HS-5 (cell line): ENCODE results near the gene EHMT1.
"Not testable (repeated sequence)": the region's sequence is repeated elsewhere in the genome, so short reads cannot be mapped to it uniquely, and the experiment has no call there.

ENCODE experiments used
- DNase-seq: peaks from one replicate; pipeline ENCODE4 v3.0.0-alpha.2; 2012; ENCODE audit warnings: low read depth

EHMT1 gene

DNA sequence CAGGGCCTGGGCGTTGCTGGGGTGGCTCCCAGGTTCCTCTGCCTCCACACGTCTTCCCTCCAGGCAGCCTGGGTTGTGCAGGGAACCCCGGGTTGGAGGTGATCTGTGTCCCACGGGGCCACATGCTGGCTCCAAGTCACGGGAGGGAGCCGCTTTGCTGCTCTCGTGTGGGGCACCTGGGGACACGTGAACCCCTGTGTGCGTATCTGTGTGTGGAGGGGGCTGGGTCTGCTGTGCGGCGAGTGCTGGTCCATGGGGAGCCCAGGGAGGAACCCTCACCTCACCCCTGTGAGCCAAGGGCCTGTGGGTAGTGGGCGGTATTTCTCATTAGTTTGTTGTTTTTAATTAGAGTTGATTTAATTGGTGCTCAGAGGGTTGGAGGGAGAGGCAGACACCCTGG lies 266.3 kb downstream of the EHMT1 start:
- DNase-seq: not testable (repeated sequence)
